Small intestine (tissue), 7 donors: ENCODE measurements around the gene SEPTIN10. TPM values are rescaled to one million over a fixed set of nuclear protein-coding genes. Genes with fewer than 3 reads are reported as not detected.
"Not testable (repeated sequence)": the region's sequence is repeated elsewhere in the genome, so short reads cannot be mapped to it uniquely, and the experiment has no call there.

ENCODE experiments used
- DNase-seq, 2 donors: peaks; one replicate each; pipeline versions ENCODE4 v3.0.0 to v3.0.0-alpha.2; 2013
- FAIRE-seq: peaks from 2 replicates; lab custom pipeline; 2012; peaks lifted over from hg19 to GRCh38; lab: Jason Lieb, UNC
- H3K27ac ChIP-seq, 3 donors: one replicate each; pipeline ENCODE4 v1.5.1; 2013; ENCODE audit warnings: low read length in 2 of 3, mild to moderate bottlenecking in 2 of 3, control low read depth in 1 of 3, inconsistent platforms in 1 of 3, low read depth in 1 of 3, moderate library complexity in 1 of 3
- H3K27me3 ChIP-seq, 3 donors: one replicate each; pipeline ENCODE4 v1.6.1; 2013; ENCODE audit warnings: low read length in 3 of 3, inconsistent platforms in 1 of 3; ENCODE audit not compliant: control insufficient read depth in 3 of 3, insufficient read depth in 3 of 3
- H3K36me3 ChIP-seq, 3 donors: one replicate each; pipeline ENCODE4 v1.6.1; 2013; ENCODE audit warnings: low read length in 3 of 3, inconsistent platforms in 1 of 3, low read depth in 1 of 3, mild to moderate bottlenecking in 1 of 3, moderate library complexity in 1 of 3; ENCODE audit not compliant: control insufficient read depth in 3 of 3, insufficient read depth in 2 of 3
- H3K4me1 ChIP-seq, 3 donors: one replicate each; pipeline ENCODE4 v1.6.1; 2013; ENCODE audit warnings: low read length in 2 of 3, inconsistent platforms in 1 of 3, low read depth in 1 of 3, mild to moderate bottlenecking in 1 of 3, moderate library complexity in 1 of 3; ENCODE audit not compliant: control insufficient read depth in 3 of 3, insufficient read depth in 2 of 3
- H3K4me3 ChIP-seq, 3 donors: one replicate each; pipeline ENCODE4 v1.5.1; 2013; ENCODE audit warnings: low read length in 3 of 3, control low read depth in 1 of 3, inconsistent platforms in 1 of 3, low read depth in 1 of 3, mild to moderate bottlenecking in 1 of 3, moderate library complexity in 1 of 3
- H3K9me3 ChIP-seq, 2 donors: one replicate each; pipeline ENCODE4 v1.6.1; 2013; ENCODE audit warnings: low read depth in 1 of 2, low read length in 1 of 2; ENCODE audit not compliant: control insufficient read depth in 2 of 2, insufficient read depth in 1 of 2
- WGBS, 3 donors: extraction: QIAGEN DNeasy Blood & Tissue Kit; methylation state at CpG; one replicate each; pipeline ENCODE4 v1.1.7; 2013; 5-methylcytosine and 5-hydroxymethylcytosine counted together
- polyA plus RNA-seq, 4 donors: library from polyadenylated mRNA; stranded (reverse) in 3 of 4; unstranded in 1 of 4; fragments of 200-250 nt in 3 of 4; fragments of 120-200 nt in 1 of 4; gene quantifications; one replicate each; pipeline versions ENCODE4 v1.2.1 to v1.2.3, GENCODE V29; 2013
- donor health status: healthy with polysubstance abuse.
- donor health status: control.
- donor health status: control.
- donor health status: Bipolar disorder and iron deficiency.
- donor health status: healthy.

SEPTIN10 gene
- polyA plus RNA-seq, 4 donors = 24.0 to 50.9 (median 28.8) TPM

DNA sequence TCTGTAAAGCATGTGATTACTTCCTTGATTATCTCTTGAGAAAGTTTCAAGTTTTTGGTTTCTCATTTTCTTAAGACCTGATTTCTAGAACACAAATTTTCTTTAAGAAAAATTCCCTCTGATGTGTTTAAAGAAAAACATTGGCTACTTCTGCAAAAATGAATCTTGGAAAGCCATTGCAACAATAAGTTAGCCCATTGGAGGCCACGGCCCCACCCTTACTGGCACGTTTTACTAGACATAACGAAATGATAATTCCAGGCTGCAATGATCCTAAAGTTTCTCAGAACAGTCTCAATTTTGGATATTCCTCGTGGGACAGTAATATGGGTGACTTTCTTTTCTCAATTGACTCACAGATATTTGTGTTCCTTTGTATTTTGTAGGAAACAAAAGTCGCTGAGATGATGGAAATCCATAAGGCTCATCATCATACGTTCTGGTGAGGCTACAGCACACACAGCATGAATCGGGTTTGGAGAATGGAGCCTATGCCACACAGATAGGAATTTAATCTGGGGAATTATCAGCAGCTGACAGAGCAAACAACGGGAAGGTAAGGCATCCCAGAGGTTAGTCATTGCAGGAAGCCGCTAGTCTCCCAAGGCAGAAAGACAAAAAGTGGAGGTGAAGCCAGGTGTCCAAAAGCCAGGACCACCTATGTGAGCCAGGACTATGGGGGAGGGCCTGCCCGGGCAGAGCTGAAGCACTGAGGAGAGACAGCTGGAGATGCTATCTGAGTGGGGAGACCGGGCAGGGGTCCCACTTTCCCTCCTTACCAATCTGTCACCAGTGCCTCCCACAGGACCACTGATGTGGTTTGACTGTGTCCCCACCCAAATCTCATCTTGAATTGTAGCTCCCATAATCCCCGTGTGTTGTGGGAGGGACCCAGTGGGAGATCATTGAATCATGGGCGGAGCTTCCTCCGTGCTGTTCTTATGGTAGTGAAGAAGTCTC is 36.2 kb upstream of the SEPTIN10 start:
- H3K4me1 ChIP-seq = peaks cover 0 to 5% (median 0%) of the 10 kb centered on the region in 3 donors
- H3K9me3 ChIP-seq = no peaks in the 10 kb centered on the region
- H3K27ac ChIP-seq = no peak overlapping the region
- no peak for DNase-seq
- no peak overlapping the region for H3K4me3 ChIP-seq
- H3K27me3 ChIP-seq = no peaks in the 10 kb centered on the region
- no peaks in the 10 kb centered on the region for H3K36me3 ChIP-seq
- WGBS, 3 donors = 76 to 84% (median 83%) methylated on average over 14 of the region's 14 CpGs
- FAIRE-seq = no peak

DNA sequence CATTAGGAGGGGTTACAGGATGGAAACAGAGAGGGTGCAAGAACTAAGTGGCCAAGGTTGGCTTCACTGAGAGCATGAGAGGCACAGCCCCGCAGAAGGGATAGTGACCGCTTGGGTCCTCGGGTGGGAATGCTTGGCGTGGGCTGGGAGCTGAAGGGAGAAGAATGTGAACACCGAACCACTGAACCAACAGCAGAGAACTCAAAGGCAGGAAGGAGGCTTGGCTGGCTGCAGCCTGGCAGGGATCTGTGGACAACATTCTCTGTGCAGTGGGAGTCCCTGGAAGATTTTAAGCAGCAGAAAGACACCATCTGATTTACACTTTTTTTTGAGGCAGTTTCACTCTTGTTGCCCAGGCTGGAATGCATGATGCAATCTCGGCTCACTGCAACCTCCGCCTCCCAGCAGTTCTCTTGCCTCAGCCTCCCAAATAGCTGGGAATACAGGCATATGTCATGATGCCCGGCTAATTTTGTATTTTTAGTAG is 34.3 kb upstream of the SEPTIN10 start:
- Histone ChIP-seq H3K36me3 (no peaks in the 10 kb centered on the region), H3K4me3 (no peak overlapping the region), H3K27ac (no peak overlapping the region), H3K27me3 (no peaks in the 10 kb centered on the region), H3K9me3 (no peaks in the 10 kb centered on the region), H3K4me1 (peaks cover 0 to 20% (median 4%) of the 10 kb centered on the region in 3 donors)
- 91 to 95% (median 93%) methylated on average over 8 of the region's 8 CpGs for WGBS, 3 donors
- FAIRE-seq (no peak), DNase-seq (no peak)

- H3K9me3 ChIP-seq = no peaks in the 10 kb centered on the region
- H3K27me3 ChIP-seq = no peaks in the 10 kb centered on the region
- no peak for FAIRE-seq
- H3K36me3 ChIP-seq = no peaks in the 10 kb centered on the region
- WGBS, 3 donors = 94 to 95% (median 94%) methylated on average over 7 of the region's 7 CpGs
- H3K4me3 ChIP-seq = no peak overlapping the region
- DNase-seq = no peak
- no peak overlapping the region for H3K27ac ChIP-seq
- H3K4me1 ChIP-seq = peaks cover 0 to 20% (median 4%) of the 10 kb centered on the region in 3 donors
Observed at GRCh38 chr2:109647636-109648035, 33.9 kb upstream of the SEPTIN10 start.

- DNase-seq (no peak), FAIRE-seq (no peak)
- Histone ChIP-seq H3K27ac (no peak overlapping the region), H3K4me3 (no peak overlapping the region), H3K27me3 (no peaks in the 10 kb centered on the region), H3K9me3 (no peaks in the 10 kb centered on the region), H3K36me3 (no peaks in the 10 kb centered on the region), H3K4me1 (peaks cover 0 to 20% (median 4%) of the 10 kb centered on the region in 3 donors)
- WGBS, 3 donors = 90 to 94% (median 91%) methylated on average over 8 of the region's 8 CpGs
Observed at GRCh38 chr2:109646961-109647360, 33.2 kb upstream of the SEPTIN10 start.

GRCh38 chr2:109645412-109646184 is 31.8 kb upstream of the SEPTIN10 start:
- Histone ChIP-seq H3K9me3 (no peaks in the 10 kb centered on the region), H3K36me3 (no peaks in the 10 kb centered on the region), H3K27ac (peak overlapping the region in 1 of 3 donors; percentile 87), H3K4me3 (no peak overlapping the region), H3K27me3 (no peaks in the 10 kb centered on the region), H3K4me1 (peaks cover 0 to 20% (median 4%) of the 10 kb centered on the region in 3 donors)
- FAIRE-seq (no peak), DNase-seq (peak in 1 of 2 donors; percentile 16)
- WGBS, 3 donors = 92 to 94% (median 94%) methylated on average over 14 of the region's 14 CpGs

GRCh38 chr2:109644571-109645275 is 31.0 kb upstream of the SEPTIN10 start:
- peak overlapping the region; percentile 6 to 87 (median 75) for H3K27ac ChIP-seq
- peak; percentile 73 to 90 for DNase-seq
- peaks cover 0 to 20% (median 4%) of the 10 kb centered on the region in 3 donors for H3K4me1 ChIP-seq
- H3K36me3 ChIP-seq = no peaks in the 10 kb centered on the region
- FAIRE-seq = no peak
- no peaks in the 10 kb centered on the region for H3K9me3 ChIP-seq
- WGBS, 3 donors = 10 to 34% (median 22%) methylated on average over 12 of the region's 12 CpGs
- H3K4me3 ChIP-seq = no peak overlapping the region
- H3K27me3 ChIP-seq = no peaks in the 10 kb centered on the region

GRCh38 chr2:109640000-109640399 is 26.2 kb upstream of the SEPTIN10 start:
- H3K27ac ChIP-seq, DNase-seq, H3K36me3 ChIP-seq, H3K9me3 ChIP-seq, H3K27me3 ChIP-seq, FAIRE-seq, H3K4me3 ChIP-seq: not testable (repeated sequence)
- 96 to 98% (median 96%) methylated on average over 9 of the region's 9 CpGs for WGBS, 3 donors
- peaks cover 0 to 15% (median 4%) of the 10 kb centered on the region in 3 donors for H3K4me1 ChIP-seq

GRCh38 chr2:109638795-109639194 is 25.0 kb upstream of the SEPTIN10 start:
- no peak for FAIRE-seq

More at GRCh38 chr2:109638795-109639194, 25.0 kb upstream of the SEPTIN10 start:
- WGBS, 3 donors = 19 to 51% (median 28%) methylated on average over 3 of the region's 3 CpGs
- no peaks in the 10 kb centered on the region for H3K9me3 ChIP-seq
- no peak overlapping the region for H3K4me3 ChIP-seq
- no peaks in the 10 kb centered on the region for H3K36me3 ChIP-seq
- peaks cover 0 to 7% (median 0%) of the 10 kb centered on the region in 3 donors for H3K4me1 ChIP-seq
- H3K27me3 ChIP-seq = no peaks in the 10 kb centered on the region
- H3K27ac ChIP-seq = no peak overlapping the region
- DNase-seq = no peak
